ENCODE data around the gene LANCL1.
"Not testable (repeated sequence)": the region's sequence is repeated elsewhere in the genome, so short reads cannot be mapped to it uniquely, and the experiment has no call there.

Gene LANCL1

GRCh38 chr2:210460322-210461227, 16.0 kb downstream of the LANCL1 start:
- no peak overlapping the region for H3K27ac ChIP-seq

GRCh38 chr2:210459880-210460279, 16.7 kb downstream of the LANCL1 start:
- Histone ChIP-seq H3K4me3 (no peak overlapping the region), H3K27ac (no peak overlapping the region)

More at GRCh38 chr2:210460322-210461227, 16.0 kb downstream of the LANCL1 start:
- H3K4me3 ChIP-seq, result no peak overlapping the region

- no peak overlapping the region for H3K27ac ChIP-seq
- no peak overlapping the region for H3K4me3 ChIP-seq
These were observed 17.2 kb downstream of the LANCL1 start for GRCh38 chr2:210459407-210459806.

- Histone ChIP-seq H3K4me3 (no peak overlapping the region), H3K27ac (no peak overlapping the region)
These were observed 18.2 kb downstream of the LANCL1 start for GRCh38 chr2:210458395-210458794.

- H3K27ac ChIP-seq, result no peak overlapping the region
- no peak overlapping the region for H3K4me3 ChIP-seq
These were observed 20.0 kb downstream of the LANCL1 start for GRCh38 chr2:210456571-210456970.

- Histone ChIP-seq H3K27ac (no peak overlapping the region), H3K4me3 (no peak overlapping the region)
These were observed 22.2 kb downstream of the LANCL1 start for GRCh38 chr2:210454336-210454735.

GRCh38 chr2:210452194-210452593, 24.4 kb downstream of the LANCL1 start:
- Histone ChIP-seq H3K27ac (no peak overlapping the region), H3K4me3 (no peak overlapping the region)

GRCh38 chr2:210450942-210451341, 25.6 kb downstream of the LANCL1 start:
- H3K4me3 ChIP-seq, H3K27ac ChIP-seq: not testable (repeated sequence)

GRCh38 chr2:210445732-210446131, 30.8 kb downstream of the LANCL1 start:
- H3K4me3 ChIP-seq, result no peak overlapping the region
- H3K27ac ChIP-seq, result no peak overlapping the region

- Histone ChIP-seq H3K4me3 (no peak overlapping the region), H3K27ac (no peak overlapping the region)
These were observed 31.3 kb downstream of the LANCL1 start for GRCh38 chr2:210445116-210445707.

- no peak overlapping the region for H3K27ac ChIP-seq
- H3K4me3 ChIP-seq, result no peak overlapping the region
These were observed 33.0 kb downstream of the LANCL1 start for GRCh38 chr2:210443527-210443926.

GRCh38 chr2:210442878-210443277, 33.7 kb downstream of the LANCL1 start:
- Histone ChIP-seq H3K4me3 (no peak overlapping the region), H3K27ac (no peak overlapping the region)

- Histone ChIP-seq H3K4me3 (no peak overlapping the region), H3K27ac (no peak overlapping the region)
These were observed 34.1 kb downstream of the LANCL1 start for GRCh38 chr2:210442457-210442856.

GRCh38 chr2:210440206-210440605, 36.4 kb downstream of the LANCL1 start:
- Histone ChIP-seq H3K4me3 (no peak overlapping the region), H3K27ac (no peak overlapping the region)

- Histone ChIP-seq H3K27ac (no peak overlapping the region), H3K4me3 (no peak overlapping the region)
These were observed 41.1 kb downstream of the LANCL1 start for GRCh38 chr2:210435439-210435838.

GRCh38 chr2:210432633-210433032, 43.9 kb downstream of the LANCL1 start:
- no peak overlapping the region for H3K27ac ChIP-seq
- H3K4me3 ChIP-seq, result no peak overlapping the region

- no peak overlapping the region for H3K4me3 ChIP-seq
- no peak overlapping the region for H3K27ac ChIP-seq
These were observed 47.0 kb downstream of the LANCL1 start for GRCh38 chr2:210429403-210430137.

- no peak overlapping the region for H3K27ac ChIP-seq
- H3K4me3 ChIP-seq, result no peak overlapping the region
These were observed 48.0 kb downstream of the LANCL1 start for GRCh38 chr2:210428393-210429179.

- H3K27ac ChIP-seq, H3K4me3 ChIP-seq: not testable (repeated sequence)
These were observed 49.2 kb downstream of the LANCL1 start for GRCh38 chr2:210427309-210427708.

- H3K4me3 ChIP-seq, result no peak overlapping the region
These were observed 54.2 kb downstream of the LANCL1 start for GRCh38 chr2:210422366-210422765.

More at GRCh38 chr2:210422366-210422765, 54.2 kb downstream of the LANCL1 start:
- H3K27ac ChIP-seq, result no peak overlapping the region

Data from skin epidermis (tissue), 12 donors.